SK-N-SH (cell line): ENCODE results near the gene GPER1.

ENCODE experiments used
- ELF1 ChIP-seq: IDR thresholded peaks from 2 replicates; pipeline ENCODE4 v1.4.0; 2012
- EP300 ChIP-seq, 2 experiments: IDR thresholded peaks; 2 replicates each; pipeline versions ENCODE4 v1.4.0 to v1.6.1; 2012; ENCODE audit warnings: borderline replicate concordance in 1 of 2, low read depth in 1 of 2, low read length in 1 of 2
- FOXM1 ChIP-seq: IDR thresholded peaks from 2 replicates; pipeline ENCODE4 v1.4.0; 2012; ENCODE audit warnings: low read depth, mild to moderate bottlenecking
- JUND ChIP-seq: IDR thresholded peaks from 2 replicates; pipeline ENCODE4 v1.4.0; 2012
- MXI1 ChIP-seq: IDR thresholded peaks from 2 replicates; pipeline ENCODE4 v1.6.1; 2012; ENCODE audit warnings: mild to moderate bottlenecking, low read depth, low read length, improper control_type of control experiment
- RFX5 ChIP-seq: IDR thresholded peaks from 2 replicates; pipeline ENCODE4 v1.6.1; 2012; ENCODE audit warnings: mild to moderate bottlenecking, improper control_type of control experiment, low read length
- YY1 ChIP-seq: IDR thresholded peaks from 2 replicates; pipeline ENCODE4 v1.4.0; 2012; ENCODE audit warnings: low read depth, mild to moderate bottlenecking
- TF ChIP-seq, protein P1 (sequence below): fragments of 200-600 bp; sonication (generic); IDR thresholded peaks from 2 replicates; pipeline ENCODE4 v1.6.1; 2017; ENCODE audit warnings: antibody characterized with exemption, mild to moderate bottlenecking, moderate library complexity
- TF ChIP-seq, protein P2 (sequence below): fragments of 150-350 bp; IDR thresholded peaks from 2 replicates; pipeline ENCODE4 v1.6.1; 2016; ENCODE audit warnings: mild to moderate bottlenecking, low read depth, low read length
- TF ChIP-seq, protein P3 (sequence below): IDR thresholded peaks from 2 replicates; pipeline ENCODE4 v1.4.0; 2012; ENCODE audit warnings: low read depth, borderline replicate concordance

DNA sequence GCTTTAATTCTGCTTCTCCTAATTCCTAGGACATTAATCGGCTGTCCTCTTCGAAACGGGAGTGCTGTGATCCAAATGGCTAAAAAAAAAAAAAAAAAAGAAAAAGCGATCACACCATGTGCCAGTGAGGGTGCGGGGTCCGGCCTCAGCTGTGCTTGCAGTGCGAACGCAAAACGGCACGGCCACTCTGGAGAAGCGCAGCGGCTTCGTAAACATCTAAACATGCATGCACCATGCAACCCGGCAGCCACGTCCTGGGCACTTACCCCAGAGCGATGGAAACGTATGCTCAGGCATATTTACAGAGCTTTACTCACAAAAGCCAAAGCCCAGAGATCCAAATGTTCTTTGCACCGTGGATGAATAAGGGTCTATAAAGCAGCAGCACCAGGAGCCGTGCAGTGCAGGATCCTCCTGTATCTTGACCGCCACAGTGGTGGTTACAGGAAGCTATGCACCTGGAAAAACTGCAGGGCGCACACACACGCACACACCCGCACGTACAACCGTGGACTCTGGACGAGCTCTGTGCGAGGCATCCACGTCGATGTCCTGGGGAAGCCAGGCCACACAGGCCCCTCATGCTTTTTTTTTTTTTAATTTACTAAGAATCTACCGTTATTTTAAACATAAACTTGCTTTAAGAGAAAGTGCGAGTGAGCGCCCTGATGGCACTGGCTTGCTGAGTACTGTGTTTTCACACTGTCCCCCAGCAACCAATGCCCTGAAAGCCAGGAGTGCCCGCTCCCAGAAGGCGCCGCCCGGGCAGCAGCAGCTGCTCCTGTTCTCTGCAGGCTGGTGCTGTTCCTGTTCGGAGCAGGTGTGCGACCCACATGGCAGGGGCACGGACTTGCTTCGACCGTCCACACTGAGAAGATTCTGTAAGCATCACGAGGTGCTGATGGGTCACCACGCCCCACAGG lies 25.0 kb downstream of the GPER1 start:
- TF ChIP-seq ELF1 (no peak), RFX5 (no peak), MXI1 (no peak), JUND (no peak), EP300 (IDR thresholded peaks at IDR 0.05; ENCODE audit: borderline replicate concordance in 1 of 2, low read depth in 1 of 2, low read length in 1 of 2) (no peak), FOXM1 (no peak), YY1 (no peak)
- TF ChIP-seq, protein P1, sequence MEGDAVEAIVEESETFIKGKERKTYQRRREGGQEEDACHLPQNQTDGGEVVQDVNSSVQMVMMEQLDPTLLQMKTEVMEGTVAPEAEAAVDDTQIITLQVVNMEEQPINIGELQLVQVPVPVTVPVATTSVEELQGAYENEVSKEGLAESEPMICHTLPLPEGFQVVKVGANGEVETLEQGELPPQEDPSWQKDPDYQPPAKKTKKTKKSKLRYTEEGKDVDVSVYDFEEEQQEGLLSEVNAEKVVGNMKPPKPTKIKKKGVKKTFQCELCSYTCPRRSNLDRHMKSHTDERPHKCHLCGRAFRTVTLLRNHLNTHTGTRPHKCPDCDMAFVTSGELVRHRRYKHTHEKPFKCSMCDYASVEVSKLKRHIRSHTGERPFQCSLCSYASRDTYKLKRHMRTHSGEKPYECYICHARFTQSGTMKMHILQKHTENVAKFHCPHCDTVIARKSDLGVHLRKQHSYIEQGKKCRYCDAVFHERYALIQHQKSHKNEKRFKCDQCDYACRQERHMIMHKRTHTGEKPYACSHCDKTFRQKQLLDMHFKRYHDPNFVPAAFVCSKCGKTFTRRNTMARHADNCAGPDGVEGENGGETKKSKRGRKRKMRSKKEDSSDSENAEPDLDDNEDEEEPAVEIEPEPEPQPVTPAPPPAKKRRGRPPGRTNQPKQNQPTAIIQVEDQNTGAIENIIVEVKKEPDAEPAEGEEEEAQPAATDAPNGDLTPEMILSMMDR: no peak
- TF ChIP-seq, protein P2, sequence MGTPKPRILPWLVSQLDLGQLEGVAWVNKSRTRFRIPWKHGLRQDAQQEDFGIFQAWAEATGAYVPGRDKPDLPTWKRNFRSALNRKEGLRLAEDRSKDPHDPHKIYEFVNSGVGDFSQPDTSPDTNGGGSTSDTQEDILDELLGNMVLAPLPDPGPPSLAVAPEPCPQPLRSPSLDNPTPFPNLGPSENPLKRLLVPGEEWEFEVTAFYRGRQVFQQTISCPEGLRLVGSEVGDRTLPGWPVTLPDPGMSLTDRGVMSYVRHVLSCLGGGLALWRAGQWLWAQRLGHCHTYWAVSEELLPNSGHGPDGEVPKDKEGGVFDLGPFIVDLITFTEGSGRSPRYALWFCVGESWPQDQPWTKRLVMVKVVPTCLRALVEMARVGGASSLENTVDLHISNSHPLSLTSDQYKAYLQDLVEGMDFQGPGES: no peak
- TF ChIP-seq, protein P3, sequence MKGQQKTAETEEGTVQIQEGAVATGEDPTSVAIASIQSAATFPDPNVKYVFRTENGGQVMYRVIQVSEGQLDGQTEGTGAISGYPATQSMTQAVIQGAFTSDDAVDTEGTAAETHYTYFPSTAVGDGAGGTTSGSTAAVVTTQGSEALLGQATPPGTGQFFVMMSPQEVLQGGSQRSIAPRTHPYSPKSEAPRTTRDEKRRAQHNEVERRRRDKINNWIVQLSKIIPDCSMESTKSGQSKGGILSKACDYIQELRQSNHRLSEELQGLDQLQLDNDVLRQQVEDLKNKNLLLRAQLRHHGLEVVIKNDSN: no peak
